HCT116 (cell line): Measurements from ENCODE around the gene ACOX3. TPM values are rescaled to one million over a fixed set of nuclear protein-coding genes. Genes with fewer than 3 reads are reported as not detected.

Experiments
- ATAC-seq: fragments of 200-7000 bp; cut with Tn5 transposase; 2 replicates; pipeline ENCODE4 v1.9.1; 2020; ENCODE audit warnings: mild to moderate bottlenecking, moderate library complexity
- BruUV-seq: library from RNA; stranded (reverse); fragments of 400-500 nt; replicated peaks from 2 replicates; lab custom pipeline; 2021; lab: Mats Ljungman, UMichigan
- CTCF ChIA-PET: fragments of 300-600 bp; sonication (Branson Sonifier 250); formaldehyde crosslinking; loops from one replicate; lab custom pipeline; 2021; ENCODE audit warnings: antibody characterized with exemption; lab: Charles Lee
- POLR2A ChIA-PET: fragments of 300-600, 350-600 bp; sonication (Branson Sonifier 250); formaldehyde crosslinking; loops from one replicate; lab custom pipeline; 2021; ENCODE audit warnings: antibody characterized with exemption; lab: Charles Lee
- RAD21 ChIA-PET, 2 experiments: fragments of 300-600 bp; sonication (Branson Sonifier 250); formaldehyde crosslinking; loops; one replicate each; lab custom pipeline; 2023; ENCODE audit warnings: low total read pairs in 2 of 2; ENCODE audit not compliant: uncharacterized antibody in 2 of 2, unreplicated experiment in 2 of 2, low non-redundant PET in 1 of 2; lab: Charles Lee
- DNase-seq: peaks from one replicate; pipeline ENCODE4 v3.0.0-alpha.2; 2010; ENCODE audit warnings: low read depth, low spot score
- H2AFZ ChIP-seq: fragments of 200-600 bp; shearing (Covaris generic), sonication (generic); 2 replicates; pipeline ENCODE4 v1.6.1; 2017; ENCODE audit warnings: low read depth, mixed run types, mixed read lengths, antibody characterized with exemption, low read length; ENCODE audit not compliant: poor library complexity, severe bottlenecking
- H3K27ac ChIP-seq: 2 replicates; pipeline ENCODE4 v1.5.1; 2012; ENCODE audit warnings: low read depth, low read length
- H3K27me3 ChIP-seq: fragments of 200-600 bp; sonication (generic); 2 replicates; pipeline ENCODE4 v1.6.1; 2016; ENCODE audit warnings: mixed run types, low read length, mixed read lengths; ENCODE audit not compliant: insufficient read depth
- H3K36me3 ChIP-seq, 2 experiments: fragments of 200-500 bp in 1 of 2; fragments of 200-600 bp in 1 of 2; sonication (Bioruptor generic) in 1 of 2; sonication (generic) in 1 of 2; 2 replicates each; pipeline versions ENCODE4 v1.5.1 to v1.6.1; 2014 to 2016; ENCODE audit warnings: low read length in 2 of 2, inconsistent platforms in 1 of 2, mixed read lengths in 1 of 2, mixed run types in 1 of 2; ENCODE audit not compliant: insufficient read depth in 2 of 2, control insufficient read depth in 1 of 2
- H3K4me1 ChIP-seq, 2 experiments: fragments of 200-600 bp in 1 of 2; sonication (generic) in 1 of 2; 2 replicates each; pipeline versions ENCODE4 v1.5.1 to v1.6.1; 2012 to 2017; ENCODE audit warnings: low read length in 2 of 2, inconsistent platforms in 1 of 2, mild to moderate bottlenecking in 1 of 2, mixed read lengths in 1 of 2, mixed run types in 1 of 2, moderate library complexity in 1 of 2; ENCODE audit not compliant: insufficient read depth in 2 of 2, control insufficient read depth in 1 of 2
- H3K4me2 ChIP-seq: fragments of 200-600 bp; sonication (generic); 2 replicates; pipeline ENCODE4 v1.6.1; 2017; ENCODE audit warnings: mixed run types, low read length, mixed read lengths
- H3K4me3 ChIP-seq, 2 experiments: fragments of 200-600 bp in 1 of 2; sonication (generic) in 1 of 2; replicated peaks in 1 of 2; 2 replicates each; pipeline ENCODE4 v1.5.1; 2011 to 2016; ENCODE audit warnings: low read length in 2 of 2, control low read depth in 1 of 2, low read depth in 1 of 2, mild to moderate bottlenecking in 1 of 2, mixed read lengths in 1 of 2, mixed run types in 1 of 2
- H3K79me2 ChIP-seq: fragments of 200-600 bp; sonication (generic); 2 replicates; pipeline ENCODE4 v1.6.1; 2017; ENCODE audit warnings: mild to moderate bottlenecking, mixed run types, low read length, moderate library complexity, mixed read lengths; ENCODE audit not compliant: insufficient read depth
- H3K9ac ChIP-seq: fragments of 200-600 bp; sonication (generic); 2 replicates; pipeline ENCODE4 v1.6.1; 2016; ENCODE audit warnings: low read length, mixed read lengths
- H3K9me2 ChIP-seq: fragments of 200-600 bp; sonication (generic), shearing (Covaris generic); 2 replicates; pipeline ENCODE4 v1.6.1; 2017; ENCODE audit warnings: mixed run types, mild to moderate bottlenecking, moderate library complexity; ENCODE audit not compliant: insufficient read depth
- H3K9me3 ChIP-seq, 2 experiments: fragments of 200-500 bp in 1 of 2; fragments of 200-600 bp in 1 of 2; sonication (Bioruptor generic) in 1 of 2; sonication (generic) in 1 of 2; 2 replicates each; pipeline ENCODE4 v1.6.1; 2014 to 2017; ENCODE audit warnings: low read length in 2 of 2, mixed read lengths in 2 of 2, inconsistent platforms in 1 of 2, low read depth in 1 of 2, mild to moderate bottlenecking in 1 of 2, mixed run types in 1 of 2, moderate library complexity in 1 of 2; ENCODE audit not compliant: control insufficient read depth in 1 of 2, insufficient read depth in 1 of 2
- H4K20me1 ChIP-seq: fragments of 200-600 bp; sonication (generic), shearing (Covaris generic); 2 replicates; pipeline ENCODE4 v1.6.1; 2017; ENCODE audit warnings: mixed run types, mild to moderate bottlenecking, moderate library complexity; ENCODE audit not compliant: insufficient read depth
- ATF3 ChIP-seq: IDR thresholded peaks from 2 replicates; pipeline ENCODE4 v1.6.1; 2012
- FOSL1 ChIP-seq: IDR thresholded peaks from 2 replicates; pipeline ENCODE4 v1.6.1; 2012; ENCODE audit warnings: low read depth
- JUND ChIP-seq: IDR thresholded peaks from 2 replicates; pipeline ENCODE4 v1.6.1; 2012
- ZNF274 ChIP-seq: fragments of 200-500 bp; sonication (Bioruptor generic); IDR thresholded peaks from 2 replicates; pipeline ENCODE4 v1.6.1; 2014; ENCODE audit warnings: mild to moderate bottlenecking, low read depth, low read length, inconsistent platforms
- intact Hi-C: fragments of 100-400 bp; cut with micrococcal nuclease; formaldehyde crosslinking; loops from 2 replicates; pipeline ENCODE4 v1.10.0; 2022
- total RNA-seq: library from RNA; stranded (reverse); gene quantifications from one replicate; pipeline ENCODE4 v1.2.1, GENCODE V29; 2021; ENCODE audit not compliant: unreplicated experiment
- TF ChIP-seq, protein P1 (sequence below): IDR thresholded peaks from 2 replicates; pipeline ENCODE4 v1.6.1; 2012

The ACOX3 gene
- total RNA-seq, 1 experiment from 2014 or later, result 16.9 TPM

- Histone ChIP-seq H3K4me2 (no peak overlapping the region), H3K4me3 (no peak overlapping the region), H3K79me2 (no peaks in the 10 kb centered on the region), H3K9me2 (no peaks in the 10 kb centered on the region), H4K20me1 (no peaks in the 10 kb centered on the region), H3K9ac (no peak overlapping the region), H3K36me3 (peaks cover 0 to 10% of the 10 kb centered on the region in 2 experiments; a peak in 2 of 4 replicates), H3K9me3 (no peaks in the 10 kb centered on the region), H3K27me3 (no peaks in the 10 kb centered on the region), H2AFZ (no peak overlapping the region), H3K27ac (no peak overlapping the region), H3K4me1 (peaks cover 10 to 13% of the 10 kb centered on the region in 2 experiments; a peak in 3 of 4 replicates)
- intact Hi-C loops, result no loop called here
- no TSS peak for BruUV-seq
- no peak for ATAC-seq
- RAD21 ChIA-PET, result no interaction called here
- CTCF ChIA-PET, result no interaction called here
- no peak for DNase-seq
- no peak for TF ChIP-seq JUND
- no peak for TF ChIP-seq ZNF274
- POLR2A ChIA-PET, result no interaction called here
These were observed 26.1 kb downstream of the ACOX3 start for GRCh38 chr4:8414377-8414776.

DNA sequence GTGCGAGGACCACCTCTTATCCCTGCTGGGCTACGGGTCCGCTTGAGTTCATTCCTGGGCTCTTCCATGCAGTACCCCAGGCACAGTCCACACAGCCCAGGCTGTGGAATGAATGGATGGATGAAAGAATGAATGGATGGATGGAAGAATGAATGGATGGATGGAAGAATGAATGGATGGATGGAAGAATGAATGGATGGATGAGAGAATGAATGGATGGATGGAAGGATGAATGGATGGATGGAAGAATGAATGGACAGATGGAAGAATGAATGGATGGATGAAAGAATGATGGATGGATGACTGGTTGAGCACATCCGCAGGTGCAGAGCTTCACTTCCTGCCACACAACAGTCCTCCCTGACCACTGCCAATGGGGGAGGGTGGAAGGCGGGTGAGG is 28.2 kb downstream of the ACOX3 start:
- RAD21 ChIA-PET, result no interaction called here
- POLR2A ChIA-PET, result no interaction called here
- CTCF ChIA-PET, result no interaction called here
- TF ChIP-seq ATF3 (no peak), FOSL1 (no peak)
- TF ChIP-seq, protein P1, sequence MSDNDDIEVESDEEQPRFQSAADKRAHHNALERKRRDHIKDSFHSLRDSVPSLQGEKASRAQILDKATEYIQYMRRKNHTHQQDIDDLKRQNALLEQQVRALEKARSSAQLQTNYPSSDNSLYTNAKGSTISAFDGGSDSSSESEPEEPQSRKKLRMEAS, result no peak
- Histone ChIP-seq H3K9ac (no peak overlapping the region), H2AFZ (no peak overlapping the region), H3K4me2 (no peak overlapping the region), H3K79me2 (no peaks in the 10 kb centered on the region), H3K27ac (no peak overlapping the region), H3K4me1 (peaks cover 12 to 15% of the 10 kb centered on the region in 2 experiments; a peak in 3 of 4 replicates), H3K36me3 (peaks cover 0 to 10% of the 10 kb centered on the region in 2 experiments; a peak in 2 of 4 replicates), H3K4me3 (no peak overlapping the region), H3K9me2 (no peaks in the 10 kb centered on the region), H3K9me3 (no peaks in the 10 kb centered on the region), H3K27me3 (no peaks in the 10 kb centered on the region), H4K20me1 (no peaks in the 10 kb centered on the region)
- no TSS peak for BruUV-seq
- ATAC-seq (no peak), DNase-seq (no peak)
- intact Hi-C loops, result no loop called here
